ENCODE results near the gene FAF2.
"Not testable (repeated sequence)": the region's sequence is repeated elsewhere in the genome, so short reads cannot be mapped to it uniquely, and the experiment has no call there.

The FAF2 gene

DNA sequence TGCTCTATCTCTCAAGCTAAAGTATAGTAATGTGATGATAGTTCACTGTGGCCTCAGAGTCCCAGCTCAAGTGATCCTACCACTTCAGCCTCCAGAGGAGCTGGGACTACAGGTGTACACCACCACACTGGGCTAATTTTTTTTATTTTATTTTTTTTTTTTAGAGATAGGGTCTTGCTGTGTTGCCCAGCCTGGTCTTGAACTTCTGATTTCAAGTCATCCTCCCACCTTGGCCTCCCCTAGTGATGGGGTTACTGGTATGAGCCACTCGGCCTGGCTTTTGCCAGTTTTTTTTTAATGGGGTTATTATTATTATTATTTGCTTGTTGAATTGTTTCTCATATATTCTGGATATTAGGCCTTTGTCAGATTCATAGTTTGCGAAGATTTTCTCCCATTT, 13.2 kb downstream of the FAF2 start:
- DNase-seq: no peak

DNA sequence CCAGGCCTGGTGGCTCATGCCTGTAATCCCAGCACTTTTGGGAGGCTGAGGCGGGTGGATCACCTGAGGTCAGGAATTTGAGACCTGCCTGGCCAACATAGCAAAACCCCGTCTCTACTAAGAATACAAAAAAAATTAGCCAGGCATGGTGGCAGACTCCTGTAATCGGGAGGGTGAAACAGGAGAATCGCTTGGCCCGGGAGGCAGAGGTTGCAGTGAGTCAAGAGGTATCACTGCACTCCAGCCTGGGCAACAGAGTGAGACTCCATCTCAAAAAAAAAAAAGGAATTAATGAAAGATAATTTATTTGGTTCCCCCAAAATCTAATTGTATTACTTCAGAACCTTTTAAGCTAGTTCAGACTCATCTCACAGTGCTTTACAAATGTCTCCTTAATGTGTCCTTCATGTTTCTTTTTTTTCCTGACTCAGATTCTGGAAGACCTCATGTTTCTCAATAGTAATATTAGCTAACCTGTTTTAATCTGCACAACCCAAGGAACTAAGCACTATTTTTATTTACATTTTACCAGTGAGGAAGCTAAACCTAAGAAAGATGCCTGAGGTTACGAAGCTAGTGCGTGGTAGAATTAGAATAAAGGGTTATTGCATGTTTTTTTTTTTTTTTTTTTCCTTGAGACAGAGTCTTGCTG, 15.1 kb downstream of the FAF2 start:
- no peak for DNase-seq

DNA sequence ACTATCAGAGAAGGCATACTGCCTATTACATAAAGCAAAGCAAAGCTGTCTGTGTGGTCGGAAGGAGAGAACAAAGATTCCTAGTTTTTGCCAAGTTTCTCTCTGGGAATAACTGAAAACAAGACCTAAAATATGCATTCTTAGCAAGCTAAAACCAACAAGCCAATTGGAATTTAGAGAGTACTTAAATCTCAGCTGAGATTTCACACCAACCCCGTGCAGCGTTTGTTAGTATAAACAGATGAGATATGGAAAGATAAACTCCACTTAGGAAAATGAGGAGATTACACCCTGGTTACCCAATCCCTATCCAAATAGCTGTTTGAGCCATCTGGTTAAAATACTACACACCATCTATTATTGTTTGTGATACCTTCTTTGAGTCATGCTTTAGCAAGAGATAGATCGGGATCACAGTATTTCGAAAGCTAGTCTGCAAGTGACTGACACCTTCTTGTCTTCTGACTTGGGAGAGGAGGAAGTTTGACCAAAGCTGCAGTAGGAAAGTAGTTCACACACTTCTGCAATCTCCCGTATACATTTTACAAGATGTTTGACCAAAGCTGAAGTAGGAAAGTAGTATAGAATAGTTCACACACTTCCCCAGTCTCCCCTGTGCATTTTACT, 18.2 kb downstream of the FAF2 start:
- no peak for DNase-seq

DNA sequence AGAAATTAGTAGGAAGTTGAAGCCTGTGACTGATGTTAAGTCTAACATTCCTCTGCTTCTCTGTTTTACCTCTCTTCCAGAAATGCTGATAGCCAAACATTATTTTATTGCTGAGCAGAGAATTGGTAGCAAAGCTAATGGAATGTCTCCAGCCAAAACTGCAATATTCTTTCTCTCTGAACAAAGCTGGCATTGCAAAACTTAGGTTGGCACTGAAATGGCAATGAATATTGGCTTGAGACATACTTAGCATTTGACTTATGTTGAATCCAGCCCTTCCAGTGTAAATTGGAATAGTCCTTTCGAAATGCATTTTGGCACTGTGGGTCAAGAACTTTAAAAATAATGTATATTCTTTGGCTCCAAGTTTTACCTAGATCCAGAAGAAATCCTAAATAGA, 21.1 kb downstream of the FAF2 start:
- no peak for DNase-seq

DNA sequence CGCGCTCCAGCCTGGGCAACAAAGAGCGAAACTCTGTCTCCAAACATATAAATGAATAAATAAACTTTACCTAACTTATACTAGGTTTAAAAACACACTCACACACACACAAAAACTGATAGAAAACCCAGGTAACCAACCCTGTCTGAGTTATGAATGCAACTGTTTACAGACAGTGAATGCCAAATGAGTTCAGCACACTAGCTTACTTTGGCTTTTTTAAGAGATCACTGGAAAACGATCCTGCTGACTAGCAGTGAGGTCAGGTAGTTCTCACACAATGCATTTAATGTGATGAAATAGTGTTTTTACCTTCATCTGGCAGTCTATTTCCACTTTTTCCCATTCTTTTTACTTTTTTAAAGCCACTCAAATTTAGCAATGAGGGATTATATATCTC, 22.4 kb downstream of the FAF2 start:
- no peak for DNase-seq

DNA sequence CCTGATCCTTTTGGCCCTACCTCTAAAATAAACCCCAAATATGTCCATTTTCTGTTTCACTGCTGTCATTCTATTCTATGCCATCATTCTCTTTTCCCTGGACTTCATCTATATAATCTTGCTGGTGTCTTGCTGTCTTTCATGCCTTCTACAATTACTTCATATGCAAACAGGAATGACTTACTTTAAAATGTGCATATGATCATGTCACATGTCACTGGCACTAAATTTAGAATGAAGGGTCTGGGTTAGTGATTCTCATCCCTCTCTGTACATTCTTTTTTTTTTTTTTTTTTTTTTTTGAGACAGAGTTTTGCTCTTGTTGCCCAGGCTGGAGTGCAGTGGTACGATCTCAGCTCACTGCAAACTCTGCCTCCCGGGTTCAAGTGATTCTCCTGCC, 22.9 kb downstream of the FAF2 start:
- DNase-seq: no peak

DNA sequence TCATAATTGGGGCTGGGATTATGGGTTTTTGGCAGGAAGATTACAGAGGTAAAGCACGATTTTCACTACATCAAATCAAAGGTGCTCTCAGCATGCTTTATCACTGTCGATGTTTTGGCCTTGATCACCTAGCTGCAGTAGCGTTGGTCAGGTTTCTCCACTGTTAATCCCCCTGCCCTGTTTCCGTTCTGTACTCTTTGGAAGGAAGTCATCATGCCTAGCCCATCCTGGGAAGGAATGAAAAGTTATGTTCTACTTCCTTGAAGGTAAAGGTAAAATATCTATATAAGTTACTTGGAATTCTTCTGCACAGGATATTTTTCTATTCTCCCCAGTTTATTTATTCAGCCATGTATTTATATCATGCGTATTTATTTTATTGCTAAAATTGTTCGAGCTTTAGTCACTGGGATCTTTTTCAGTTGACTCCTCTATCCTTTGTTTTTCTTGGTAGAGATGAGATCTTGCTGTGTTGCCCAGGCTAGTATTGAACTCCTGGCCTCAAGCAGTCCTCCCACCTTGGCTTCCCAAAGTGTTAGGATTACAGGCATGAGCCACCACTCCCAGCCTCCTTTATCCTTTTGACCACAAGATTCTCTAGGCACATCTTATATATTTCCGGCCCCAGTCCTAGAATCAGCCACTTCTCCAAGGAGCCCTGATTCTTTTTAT, 25.3 kb downstream of the FAF2 start:
- no peak for DNase-seq

DNA sequence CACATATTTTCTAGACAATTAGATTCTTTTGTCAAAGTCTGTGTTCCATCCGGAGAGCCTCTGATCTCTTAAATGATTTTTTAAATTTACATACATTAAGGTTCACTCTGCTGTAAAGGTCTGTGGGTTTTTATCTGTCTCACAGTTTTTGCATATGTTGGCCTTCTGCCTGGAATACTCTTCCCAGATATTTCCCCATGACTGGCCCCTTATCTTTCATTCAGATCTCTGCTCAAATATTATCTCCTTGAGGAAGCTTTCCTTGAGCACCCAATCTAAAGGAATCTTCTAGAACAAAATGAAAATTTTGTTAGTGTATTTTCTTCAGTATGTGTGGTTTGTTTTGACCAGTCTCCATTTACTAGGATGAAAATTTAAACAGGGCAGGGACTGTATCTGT, 26.3 kb downstream of the FAF2 start:
- DNase-seq: no peak

DNA sequence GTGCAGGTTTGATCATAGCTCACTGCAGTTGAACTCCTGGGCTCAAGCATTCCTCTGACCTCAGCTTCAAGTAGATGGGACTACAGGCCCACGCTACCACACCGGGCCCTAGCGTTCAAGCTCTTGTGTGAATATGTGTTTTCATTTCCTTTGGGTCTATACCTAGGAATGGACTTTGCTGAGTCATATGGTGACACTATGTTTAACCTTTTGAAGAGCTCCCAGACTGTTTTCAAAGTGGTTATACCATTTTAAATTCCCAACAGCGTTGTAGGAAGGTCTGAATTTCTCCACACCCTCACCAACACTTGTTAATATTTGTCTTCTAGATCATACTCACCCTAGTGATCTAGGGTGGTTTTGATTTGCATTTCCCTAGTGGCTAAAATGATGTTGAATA, 33.5 kb downstream of the FAF2 start:
- DNase-seq: no peak

DNA sequence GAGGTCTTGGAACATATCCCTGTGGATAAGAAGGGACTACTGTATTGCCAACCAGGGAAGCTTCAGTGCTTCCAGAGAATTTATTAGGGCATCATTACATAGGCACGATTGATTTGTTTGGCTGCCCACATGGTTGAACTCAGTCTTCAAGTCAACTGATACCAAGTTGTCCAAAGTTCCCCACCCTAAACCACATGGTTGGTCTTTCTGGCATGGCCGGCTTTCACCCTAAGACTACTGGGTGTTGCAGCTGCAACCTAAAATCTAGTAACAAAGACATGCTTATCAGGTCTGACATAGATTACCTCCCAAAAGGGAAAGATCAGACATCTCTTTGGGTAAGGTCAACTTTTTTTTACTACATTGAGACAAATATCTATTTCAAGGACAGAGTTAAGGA, 37.0 kb downstream of the FAF2 start:
- DNase-seq: no peak

DNA sequence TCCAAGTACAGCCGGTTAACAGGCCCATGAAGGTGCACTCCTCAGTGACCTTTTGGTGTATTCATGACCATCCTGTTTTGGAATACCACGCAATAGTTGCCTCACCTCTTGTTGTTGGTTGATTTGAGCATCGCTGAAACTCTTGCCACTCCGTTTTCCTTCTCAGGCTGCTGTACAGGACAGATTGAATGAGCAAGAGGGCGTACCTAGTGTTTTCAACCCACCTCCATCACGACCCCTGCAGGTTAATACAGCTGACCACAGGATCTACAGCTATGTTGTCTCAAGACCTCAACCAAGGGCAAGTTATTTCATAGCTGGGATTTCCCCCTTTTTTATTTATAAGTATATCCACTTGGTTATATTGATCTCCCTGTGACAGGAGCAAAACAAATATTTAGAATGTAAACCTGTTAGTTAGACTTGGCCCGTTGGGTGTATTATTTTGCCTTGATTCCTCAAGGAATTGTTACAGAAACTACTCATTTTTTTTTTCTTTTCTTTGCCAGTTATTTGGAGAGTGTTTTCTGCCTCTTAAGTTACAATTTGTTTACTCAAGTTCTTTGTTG, 38.1 kb downstream of the FAF2 start:
- DNase-seq: no peak

DNA sequence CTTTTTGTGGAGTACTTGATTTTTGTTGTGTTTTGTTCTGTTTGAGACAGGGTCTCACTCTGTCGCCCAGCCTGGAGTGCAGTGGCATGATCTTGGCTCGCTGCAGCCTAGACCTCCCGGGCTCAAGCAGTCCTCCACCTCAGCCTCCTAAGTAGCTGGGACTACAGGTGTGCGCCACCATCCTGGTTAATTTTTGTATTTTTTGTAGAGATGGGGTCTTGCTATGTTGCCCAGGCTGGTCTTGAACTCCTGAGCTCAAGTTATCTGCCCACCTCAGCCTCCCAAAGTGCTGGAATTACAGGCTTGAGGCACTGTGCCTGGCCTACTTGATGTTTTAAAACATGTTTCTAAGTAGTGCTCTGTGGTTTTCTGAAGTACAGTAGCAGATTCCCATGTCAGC, 39.0 kb downstream of the FAF2 start:
- not testable (repeated sequence) for DNase-seq

DNA sequence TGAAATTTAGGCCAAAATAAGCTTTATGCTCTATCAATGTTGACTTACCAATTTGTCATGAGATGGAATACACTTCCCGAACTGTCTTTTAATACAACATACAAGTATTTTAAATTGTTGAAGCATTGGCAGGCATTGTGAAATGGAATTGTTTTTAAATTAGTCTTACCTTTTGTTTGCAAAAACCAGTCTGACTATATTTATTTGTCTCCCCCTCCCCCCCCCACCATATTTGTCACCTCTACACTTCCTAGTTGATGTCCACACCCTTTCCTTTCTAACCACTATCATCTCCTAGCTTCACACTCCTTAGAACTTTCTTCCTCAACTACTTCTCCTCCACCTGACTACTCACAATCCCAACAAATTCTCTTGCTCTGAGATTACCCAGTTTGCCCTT, 40.9 kb downstream of the FAF2 start:
- no peak for DNase-seq

DNA sequence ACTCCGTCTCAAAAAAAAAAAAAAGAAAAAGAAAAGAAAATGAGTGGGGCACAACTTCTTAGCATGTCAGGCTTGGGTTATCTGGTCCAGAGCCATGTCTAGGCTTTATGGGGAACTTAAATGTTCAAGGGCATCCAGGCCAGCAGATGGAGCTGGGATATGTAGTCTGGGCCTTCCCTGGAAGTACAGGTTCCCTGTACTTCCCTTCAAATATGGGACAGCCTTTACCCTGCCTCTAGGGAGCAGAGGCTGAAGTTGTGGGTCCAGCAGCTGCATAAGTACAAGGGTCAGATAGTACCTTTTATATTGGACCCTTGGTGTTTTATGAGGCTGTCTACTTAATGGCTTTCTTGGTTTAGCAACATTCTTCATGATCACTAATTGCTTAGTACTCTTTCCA, 42.1 kb downstream of the FAF2 start:
- no peak for DNase-seq

DNA sequence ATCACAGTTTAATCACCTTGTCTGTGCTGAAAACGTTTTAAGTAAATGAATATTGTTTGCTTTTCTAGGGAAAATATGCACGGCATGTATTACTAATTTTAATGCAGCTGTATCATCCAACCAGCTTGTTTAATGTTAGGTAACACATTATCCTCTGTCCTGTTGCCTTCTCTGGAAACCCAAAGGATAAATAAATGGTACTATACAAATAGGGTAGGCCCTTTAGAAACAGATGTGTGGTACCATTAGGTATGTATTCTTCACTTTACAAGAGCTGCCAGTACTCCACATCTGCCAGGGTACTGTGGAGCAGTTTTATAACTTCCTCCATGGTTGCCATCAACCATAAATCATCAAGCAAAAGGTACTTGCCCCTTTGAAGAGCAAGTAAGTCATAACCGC, 42.9 kb downstream of the FAF2 start:
- no peak for DNase-seq

DNA sequence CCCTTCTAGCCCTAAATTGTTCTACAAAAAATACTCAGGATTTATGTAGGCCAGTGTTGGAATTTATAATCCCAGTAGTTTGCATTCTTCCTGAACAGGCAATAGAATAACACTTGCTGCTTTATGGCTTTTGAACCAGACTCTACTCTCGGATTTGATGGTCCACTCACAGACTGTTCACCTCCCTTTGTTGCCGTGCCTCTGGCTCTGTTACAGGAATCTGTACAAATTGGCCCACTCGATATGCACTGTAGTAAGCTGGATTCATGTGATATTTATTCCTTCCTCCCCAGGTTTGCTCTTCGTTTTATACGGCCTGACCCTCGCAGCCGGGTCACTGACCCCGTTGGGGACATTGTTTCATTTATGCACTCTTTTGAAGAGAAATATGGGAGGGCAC, 43.7 kb downstream of the FAF2 start:
- DNase-seq: no peak

DNA sequence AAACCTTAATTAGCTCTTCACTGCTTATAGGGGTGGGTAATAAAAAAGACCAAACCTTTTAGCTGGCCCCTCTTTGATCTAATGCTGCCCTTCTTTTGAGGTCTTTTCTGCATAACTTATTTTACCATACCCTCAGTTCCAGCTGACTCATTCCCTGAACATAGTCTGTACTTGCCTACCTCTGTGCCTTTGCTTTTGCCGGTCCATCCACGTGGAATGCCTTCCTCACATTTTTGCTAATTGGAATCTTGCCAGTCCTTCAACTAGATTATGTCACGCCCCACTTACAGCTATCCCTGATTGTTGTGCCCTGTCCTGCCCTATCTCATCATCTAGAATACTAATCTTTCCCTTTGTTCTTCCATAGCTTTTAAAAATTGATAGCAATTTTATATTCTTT, 44.2 kb downstream of the FAF2 start:
- DNase-seq: no peak

DNA sequence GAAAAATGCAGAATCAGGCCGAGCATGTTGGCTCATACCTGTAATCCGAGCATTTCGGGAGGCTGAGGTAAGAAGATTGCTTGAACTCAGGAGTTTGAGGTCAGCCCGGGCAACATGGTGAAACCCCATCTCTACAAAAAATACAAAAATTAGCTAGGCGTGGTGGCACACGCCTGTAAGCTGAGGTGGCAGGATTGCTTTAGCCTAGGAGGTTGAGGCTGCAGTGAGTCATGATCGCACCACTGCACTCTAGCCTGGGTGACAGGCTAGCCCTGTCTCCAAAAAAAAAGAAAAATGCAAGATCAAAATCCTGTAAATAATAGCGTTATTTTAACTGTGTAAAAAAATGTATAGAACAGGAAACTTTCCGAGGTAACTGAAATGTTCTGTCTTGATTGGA, 49.7 kb downstream of the FAF2 start:
- DNase-seq: no peak

DNA sequence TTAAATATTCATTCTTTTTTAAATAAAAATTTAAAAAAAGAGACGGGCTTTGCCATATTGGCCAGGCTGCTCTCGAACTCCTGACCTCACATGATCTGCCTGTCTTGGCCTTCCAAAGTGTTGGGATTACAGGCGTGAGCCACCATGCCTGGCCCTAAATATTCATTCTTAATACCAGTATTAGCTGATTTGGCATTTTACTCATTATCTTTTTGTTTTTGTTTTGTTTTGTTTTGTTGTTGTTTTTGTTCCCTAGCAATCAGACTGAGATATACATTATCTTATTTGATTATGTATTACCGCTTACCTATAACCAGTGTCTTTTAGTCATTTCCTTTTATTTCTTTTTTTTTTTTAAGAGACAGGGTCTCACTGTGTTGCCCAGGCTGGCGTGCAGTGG, 51.1 kb downstream of the FAF2 start:
- DNase-seq: no peak

DNA sequence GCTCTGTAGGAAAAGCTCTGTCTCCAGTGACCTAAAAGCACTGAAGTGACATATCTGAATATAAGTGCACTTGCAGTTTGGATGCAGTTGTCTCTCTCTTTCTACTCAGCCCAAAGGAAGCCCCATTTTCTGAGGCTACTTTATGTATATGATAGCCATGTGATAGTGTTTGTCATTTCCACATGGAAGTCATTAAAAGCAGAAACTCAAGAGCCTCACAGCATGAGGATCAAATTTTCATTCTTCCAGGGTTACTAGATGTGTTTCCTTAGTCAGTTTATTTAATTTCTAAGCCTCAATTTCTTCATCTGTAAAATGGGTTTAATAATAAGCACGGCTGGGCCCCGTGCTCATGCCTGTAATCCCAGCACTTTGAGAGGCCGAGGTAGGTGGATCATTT, 52.3 kb downstream of the FAF2 start:
- no peak for DNase-seq

DNA sequence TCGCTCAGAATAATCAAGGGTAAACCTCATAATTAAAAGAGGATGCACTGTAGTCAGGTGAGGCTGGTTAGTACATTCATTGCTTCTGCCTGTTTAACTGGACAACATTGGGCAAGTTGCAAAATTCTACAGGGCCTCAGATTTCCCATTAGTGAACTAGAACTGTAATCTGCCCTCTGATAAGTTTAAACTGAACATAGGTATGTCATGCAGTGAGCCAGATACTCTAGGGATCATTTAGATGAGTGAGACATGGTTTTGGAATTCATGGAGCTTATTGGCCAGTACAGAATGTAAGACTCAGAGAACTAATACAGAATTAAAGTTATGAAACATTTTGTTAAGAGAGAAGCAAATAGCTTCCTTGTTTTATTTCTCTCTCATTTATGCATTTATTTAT, 53.1 kb downstream of the FAF2 start:
- no peak for DNase-seq

DNA sequence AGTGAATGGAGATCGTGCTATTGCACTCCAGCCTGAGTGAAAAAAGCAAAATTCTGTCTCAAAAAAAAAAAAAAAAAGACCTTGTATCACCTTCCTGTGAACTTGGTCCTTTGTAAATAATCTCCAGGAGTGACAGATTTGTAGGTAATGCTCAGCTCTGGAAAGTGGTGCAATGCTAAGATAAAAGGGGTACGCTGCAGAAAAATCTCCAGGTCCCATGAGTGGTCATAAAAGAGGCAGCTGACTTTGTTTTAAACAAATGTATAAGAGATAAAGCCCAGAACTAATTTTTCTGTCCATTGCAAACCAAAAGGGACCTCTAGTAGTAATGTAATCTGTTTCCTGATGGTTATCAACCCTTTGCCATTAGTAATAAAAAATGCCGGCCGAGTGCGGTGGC, 55.3 kb downstream of the FAF2 start:
- no peak for DNase-seq

DNA sequence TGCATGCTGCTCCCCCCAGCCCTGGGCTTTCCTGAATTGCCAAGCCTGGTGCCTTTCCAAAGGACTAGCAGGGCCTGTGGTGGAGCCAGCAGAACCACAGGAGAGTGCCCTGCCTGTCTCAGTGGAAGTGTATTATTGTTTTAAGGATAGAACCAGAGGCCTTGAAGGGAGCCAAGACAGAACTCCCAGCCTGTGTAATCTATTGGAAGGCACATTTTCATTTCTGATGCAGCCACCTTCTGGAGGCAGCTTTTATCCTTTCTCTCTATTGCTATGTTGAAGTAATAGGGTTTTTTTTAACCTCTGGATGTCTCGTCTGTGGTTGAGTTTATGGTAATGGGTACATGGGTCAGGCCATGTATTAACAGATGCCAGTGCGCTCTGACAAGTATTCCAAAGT, 59.7 kb downstream of the FAF2 start:
- no peak for DNase-seq

DNA sequence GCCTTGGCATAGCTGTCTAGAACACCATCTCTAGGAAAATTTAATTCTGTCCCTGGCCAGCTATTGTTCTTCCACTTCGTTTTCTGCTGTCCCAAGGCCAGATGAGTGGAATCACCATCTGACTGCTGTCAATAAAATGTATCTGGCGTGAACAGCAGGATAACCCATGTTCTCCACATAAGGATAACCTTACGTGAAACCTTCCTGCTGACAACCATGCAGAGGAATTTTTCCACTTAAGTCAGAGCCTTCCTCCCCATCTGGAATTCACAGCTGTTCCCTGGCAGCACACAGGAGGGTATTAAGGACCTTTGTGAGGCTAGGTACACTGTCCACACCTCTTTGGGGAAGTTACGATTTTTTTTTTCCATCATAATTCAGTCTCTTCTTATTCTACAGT, 60.4 kb downstream of the FAF2 start:
- no peak for DNase-seq

DNA sequence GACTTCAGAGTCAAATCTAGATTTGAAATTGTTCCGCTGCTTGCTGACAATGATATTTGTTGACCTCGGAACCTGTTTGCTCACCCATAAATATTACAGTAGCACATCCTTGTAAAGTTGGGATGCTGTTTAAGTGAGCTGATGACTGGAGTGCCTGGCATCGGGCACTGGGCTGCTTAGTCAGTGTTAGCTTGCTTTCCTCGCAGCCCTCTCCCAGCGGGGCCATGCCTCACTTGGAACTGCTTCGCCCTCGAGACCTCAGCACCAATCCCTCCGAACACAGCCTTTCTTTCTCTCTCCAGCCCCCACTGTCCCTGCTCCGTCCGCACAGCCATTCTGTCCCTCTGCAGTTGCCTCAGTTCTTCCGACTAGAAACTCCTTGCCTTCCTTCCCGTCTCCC, 65.6 kb downstream of the FAF2 start:
- no peak for DNase-seq
